Prostate gland (tissue), 2 donors: ENCODE measurements around the gene PRDM16. TPM values are rescaled to one million over a fixed set of nuclear protein-coding genes. Genes with fewer than 3 reads are reported as not detected.

ENCODE experiments used
- DNase-seq: peaks from one replicate; pipeline ENCODE4 v3.0.0-alpha.2; 2019; ENCODE audit warnings: low spot score
- H3K27ac ChIP-seq, 2 donors: fragments of 200-600 bp; sonication (generic); 2 replicates each; pipeline ENCODE4 v1.5.1; 2017 to 2019
- H3K27me3 ChIP-seq: fragments of 200-600 bp; sonication (generic); replicated peaks from 2 replicates; pipeline ENCODE4 v1.5.1; 2019; ENCODE audit not compliant: insufficient read depth
- H3K36me3 ChIP-seq, 2 donors: fragments of 200-600 bp; sonication (generic); 1 replicate in 1 of 2; 2 replicates in 1 of 2; pipeline versions ENCODE4 v1.5.1 to v1.8.1; 2017 to 2019
- H3K4me1 ChIP-seq: fragments of 200-600 bp; sonication (generic); replicated peaks from 2 replicates; pipeline ENCODE4 v1.5.1; 2019
- H3K4me3 ChIP-seq, 2 donors: fragments of 200-600 bp; sonication (generic); 2 replicates each; pipeline ENCODE4 v1.5.1; 2017 to 2019
- H3K9me3 ChIP-seq: fragments of 200-600 bp; sonication (generic); 2 replicates; pipeline ENCODE4 v1.5.1; 2017
- POLR2A ChIP-seq: fragments of 450-650 bp; IDR thresholded peaks from one replicate; pipeline ENCODE4 v1.6.1; 2016; ENCODE audit warnings: antibody characterized with exemption, mild to moderate bottlenecking
- POLR2AphosphoS5 ChIP-seq: sonication (generic); formaldehyde crosslinking; IDR thresholded peaks from one replicate; pipeline ENCODE4 v1.6.1; 2017; ENCODE audit warnings: antibody characterized with exemption
- WGBS: methylation state at CpG from one replicate; pipeline ENCODE4 v1.1.5; 2018; 5-methylcytosine and 5-hydroxymethylcytosine counted together
- intact Hi-C: fragments of 100-400 bp; cut with DNase I; formaldehyde crosslinking; loops from one replicate; pipeline ENCODE4 v1.14.2; 2022
- total RNA-seq, 2 donors: library from RNA; depleted of rRNA; stranded (reverse); fragments of >200 nt; gene quantifications; one replicate each; pipeline ENCODE4 v1.1.0, GENCODE V29; 2016
- TF ChIP-seq, protein P1 (sequence below), 4 experiments: fragments of 200-600 bp in 2 of 4; fragments of 450-650 bp in 2 of 4; sonication (generic) in 2 of 4; IDR thresholded peaks; 1 replicate in 3 of 4; 2 replicates in 1 of 4; pipeline ENCODE4 v1.5.1; 2016 to 2019; ENCODE audit warnings: antibody characterized with exemption in 4 of 4, mild to moderate bottlenecking in 2 of 4, moderate library complexity in 2 of 4

Gene PRDM16
- total RNA-seq, 2 donors from 2014 or later, result 0.23 to 6.5 TPM

- intact Hi-C loops, result no loop called here
- WGBS, result 76% methylated on average over 42 of the region's 42 CpGs
These were observed 86.3 kb downstream of the PRDM16 start for GRCh38 chr1:3155056-3155925.

DNA sequence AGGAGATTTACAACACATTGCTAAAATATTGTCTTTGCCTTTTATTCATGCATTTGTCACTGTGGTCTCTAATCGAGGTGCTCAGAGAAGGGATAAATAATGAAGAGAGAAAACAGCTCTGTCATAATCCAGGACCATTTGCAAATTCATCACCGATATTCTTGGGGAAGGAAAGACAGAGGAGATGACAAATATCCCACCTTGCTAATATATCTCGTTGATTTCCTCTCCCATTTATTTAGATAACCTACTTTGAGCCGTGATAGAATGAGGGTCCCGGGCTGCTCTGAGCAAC, 86.9 kb downstream of the PRDM16 start:
- H3K9me3 ChIP-seq, result no peaks in the 10 kb centered on the region
- H3K27ac ChIP-seq, result no peak overlapping the region
- intact Hi-C loops, result no loop called here
- no peaks in the 10 kb centered on the region for H3K4me1 ChIP-seq
- no peaks in the 10 kb centered on the region for H3K27me3 ChIP-seq
- no peak for TF ChIP-seq POLR2AphosphoS5
- TF ChIP-seq, protein P1, sequence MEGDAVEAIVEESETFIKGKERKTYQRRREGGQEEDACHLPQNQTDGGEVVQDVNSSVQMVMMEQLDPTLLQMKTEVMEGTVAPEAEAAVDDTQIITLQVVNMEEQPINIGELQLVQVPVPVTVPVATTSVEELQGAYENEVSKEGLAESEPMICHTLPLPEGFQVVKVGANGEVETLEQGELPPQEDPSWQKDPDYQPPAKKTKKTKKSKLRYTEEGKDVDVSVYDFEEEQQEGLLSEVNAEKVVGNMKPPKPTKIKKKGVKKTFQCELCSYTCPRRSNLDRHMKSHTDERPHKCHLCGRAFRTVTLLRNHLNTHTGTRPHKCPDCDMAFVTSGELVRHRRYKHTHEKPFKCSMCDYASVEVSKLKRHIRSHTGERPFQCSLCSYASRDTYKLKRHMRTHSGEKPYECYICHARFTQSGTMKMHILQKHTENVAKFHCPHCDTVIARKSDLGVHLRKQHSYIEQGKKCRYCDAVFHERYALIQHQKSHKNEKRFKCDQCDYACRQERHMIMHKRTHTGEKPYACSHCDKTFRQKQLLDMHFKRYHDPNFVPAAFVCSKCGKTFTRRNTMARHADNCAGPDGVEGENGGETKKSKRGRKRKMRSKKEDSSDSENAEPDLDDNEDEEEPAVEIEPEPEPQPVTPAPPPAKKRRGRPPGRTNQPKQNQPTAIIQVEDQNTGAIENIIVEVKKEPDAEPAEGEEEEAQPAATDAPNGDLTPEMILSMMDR (IDR thresholded peaks at IDR 0.05), result no peak
- TF ChIP-seq POLR2A, result no peak
- H3K4me3 ChIP-seq, result no peak overlapping the region
- 78% methylated on average over 5 of the region's 5 CpGs for WGBS
- no peak for DNase-seq
- no peaks in the 10 kb centered on the region for H3K36me3 ChIP-seq

More at GRCh38 chr1:3155056-3155925, 86.3 kb downstream of the PRDM16 start:
- Histone ChIP-seq H3K27me3 (no peaks in the 10 kb centered on the region), H3K4me3 (no peak overlapping the region), H3K9me3 (no peaks in the 10 kb centered on the region), H3K4me1 (no peaks in the 10 kb centered on the region), H3K27ac (no peak overlapping the region), H3K36me3 (no peaks in the 10 kb centered on the region)
- no peak for DNase-seq
- TF ChIP-seq POLR2A (no peak), POLR2AphosphoS5 (no peak)
- TF ChIP-seq, protein P1 (IDR thresholded peaks at IDR 0.05), result no peak

GRCh38 chr1:3156936-3157335, 87.9 kb downstream of the PRDM16 start:
- Histone ChIP-seq H3K9me3 (no peaks in the 10 kb centered on the region), H3K4me1 (no peaks in the 10 kb centered on the region), H3K27ac (no peak overlapping the region), H3K4me3 (no peak overlapping the region), H3K27me3 (no peaks in the 10 kb centered on the region), H3K36me3 (no peaks in the 10 kb centered on the region)
- 75% methylated on average over 19 of the region's 19 CpGs for WGBS
- TF ChIP-seq, protein P1 (IDR thresholded peaks at IDR 0.05), result no peak
- TF ChIP-seq POLR2A, result no peak
- no peak for TF ChIP-seq POLR2AphosphoS5
- DNase-seq, result no peak
- intact Hi-C loops, result no loop called here

DNA sequence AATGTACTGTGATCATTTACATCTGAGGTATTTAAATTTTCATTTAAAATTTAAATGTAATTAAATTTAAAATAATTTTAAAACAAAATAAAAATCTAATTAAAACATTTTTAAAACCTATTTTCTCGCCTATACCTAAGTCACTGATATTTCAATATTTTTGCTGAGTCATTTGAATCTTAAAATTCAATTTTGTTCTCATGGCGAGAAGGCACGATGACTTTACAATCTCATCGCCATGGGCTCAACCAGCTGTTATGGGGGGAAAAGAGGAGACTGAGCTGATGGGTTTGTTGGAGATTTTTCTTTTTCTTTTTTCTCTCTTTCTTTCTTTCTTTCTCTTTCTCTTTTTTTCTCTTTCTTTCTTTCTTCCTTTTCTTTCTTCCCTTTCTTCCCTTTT, 89.3 kb downstream of the PRDM16 start:
- WGBS, result 80% methylated on average over 4 of the region's 4 CpGs
- TF ChIP-seq POLR2AphosphoS5, result no peak
- no peak for TF ChIP-seq POLR2A
- TF ChIP-seq, protein P1 (IDR thresholded peaks at IDR 0.05), result no peak
- H3K4me3 ChIP-seq, result no peak overlapping the region
- intact Hi-C loops, result no loop called here
- no peaks in the 10 kb centered on the region for H3K4me1 ChIP-seq
- H3K9me3 ChIP-seq, result no peaks in the 10 kb centered on the region
- no peaks in the 10 kb centered on the region for H3K36me3 ChIP-seq
- H3K27ac ChIP-seq, result no peak overlapping the region
- no peaks in the 10 kb centered on the region for H3K27me3 ChIP-seq
- DNase-seq, result no peak

- no peak overlapping the region for H3K27ac ChIP-seq
- intact Hi-C loops, result no loop called here
- H3K9me3 ChIP-seq, result no peaks in the 10 kb centered on the region
- H3K27me3 ChIP-seq, result no peaks in the 10 kb centered on the region
- TF ChIP-seq, protein P1 (IDR thresholded peaks at IDR 0.05), result no peak
- TF ChIP-seq POLR2AphosphoS5 (no peak), POLR2A (no peak)
- H3K4me1 ChIP-seq, result no peaks in the 10 kb centered on the region
- no peaks in the 10 kb centered on the region for H3K36me3 ChIP-seq
- no peak for DNase-seq
- no peak overlapping the region for H3K4me3 ChIP-seq
- WGBS, result 97% methylated on average over 10 of the region's 10 CpGs
These were observed 90.1 kb downstream of the PRDM16 start for GRCh38 chr1:3159121-3159520.
